ENCODE results near the gene DTX3. TPM values are rescaled to one million over a fixed set of nuclear protein-coding genes. Genes with fewer than 3 reads are reported as not detected.

DTX3 gene
- total and polyA plus RNA-seq, 4 donors: 1.1 to 3.2 (median 1.4) TPM

GRCh38 chr12:57626921-57627445 lies 22.4 kb downstream of the DTX3 start (continued):
- TF ChIP-seq, protein P1, sequence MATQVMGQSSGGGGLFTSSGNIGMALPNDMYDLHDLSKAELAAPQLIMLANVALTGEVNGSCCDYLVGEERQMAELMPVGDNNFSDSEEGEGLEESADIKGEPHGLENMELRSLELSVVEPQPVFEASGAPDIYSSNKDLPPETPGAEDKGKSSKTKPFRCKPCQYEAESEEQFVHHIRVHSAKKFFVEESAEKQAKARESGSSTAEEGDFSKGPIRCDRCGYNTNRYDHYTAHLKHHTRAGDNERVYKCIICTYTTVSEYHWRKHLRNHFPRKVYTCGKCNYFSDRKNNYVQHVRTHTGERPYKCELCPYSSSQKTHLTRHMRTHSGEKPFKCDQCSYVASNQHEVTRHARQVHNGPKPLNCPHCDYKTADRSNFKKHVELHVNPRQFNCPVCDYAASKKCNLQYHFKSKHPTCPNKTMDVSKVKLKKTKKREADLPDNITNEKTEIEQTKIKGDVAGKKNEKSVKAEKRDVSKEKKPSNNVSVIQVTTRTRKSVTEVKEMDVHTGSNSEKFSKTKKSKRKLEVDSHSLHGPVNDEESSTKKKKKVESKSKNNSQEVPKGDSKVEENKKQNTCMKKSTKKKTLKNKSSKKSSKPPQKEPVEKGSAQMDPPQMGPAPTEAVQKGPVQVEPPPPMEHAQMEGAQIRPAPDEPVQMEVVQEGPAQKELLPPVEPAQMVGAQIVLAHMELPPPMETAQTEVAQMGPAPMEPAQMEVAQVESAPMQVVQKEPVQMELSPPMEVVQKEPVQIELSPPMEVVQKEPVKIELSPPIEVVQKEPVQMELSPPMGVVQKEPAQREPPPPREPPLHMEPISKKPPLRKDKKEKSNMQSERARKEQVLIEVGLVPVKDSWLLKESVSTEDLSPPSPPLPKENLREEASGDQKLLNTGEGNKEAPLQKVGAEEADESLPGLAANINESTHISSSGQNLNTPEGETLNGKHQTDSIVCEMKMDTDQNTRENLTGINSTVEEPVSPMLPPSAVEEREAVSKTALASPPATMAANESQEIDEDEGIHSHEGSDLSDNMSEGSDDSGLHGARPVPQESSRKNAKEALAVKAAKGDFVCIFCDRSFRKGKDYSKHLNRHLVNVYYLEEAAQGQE (IDR thresholded peaks at IDR 0.05): no peak
- TF ChIP-seq, protein P2, sequence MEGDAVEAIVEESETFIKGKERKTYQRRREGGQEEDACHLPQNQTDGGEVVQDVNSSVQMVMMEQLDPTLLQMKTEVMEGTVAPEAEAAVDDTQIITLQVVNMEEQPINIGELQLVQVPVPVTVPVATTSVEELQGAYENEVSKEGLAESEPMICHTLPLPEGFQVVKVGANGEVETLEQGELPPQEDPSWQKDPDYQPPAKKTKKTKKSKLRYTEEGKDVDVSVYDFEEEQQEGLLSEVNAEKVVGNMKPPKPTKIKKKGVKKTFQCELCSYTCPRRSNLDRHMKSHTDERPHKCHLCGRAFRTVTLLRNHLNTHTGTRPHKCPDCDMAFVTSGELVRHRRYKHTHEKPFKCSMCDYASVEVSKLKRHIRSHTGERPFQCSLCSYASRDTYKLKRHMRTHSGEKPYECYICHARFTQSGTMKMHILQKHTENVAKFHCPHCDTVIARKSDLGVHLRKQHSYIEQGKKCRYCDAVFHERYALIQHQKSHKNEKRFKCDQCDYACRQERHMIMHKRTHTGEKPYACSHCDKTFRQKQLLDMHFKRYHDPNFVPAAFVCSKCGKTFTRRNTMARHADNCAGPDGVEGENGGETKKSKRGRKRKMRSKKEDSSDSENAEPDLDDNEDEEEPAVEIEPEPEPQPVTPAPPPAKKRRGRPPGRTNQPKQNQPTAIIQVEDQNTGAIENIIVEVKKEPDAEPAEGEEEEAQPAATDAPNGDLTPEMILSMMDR (IDR thresholded peaks at IDR 0.05; ENCODE audit: low read depth, low read length, missing input control): no peak
- no peak for TF ChIP-seq FOXA1 (IDR thresholded peaks at IDR 0.05)
- no peak for TF ChIP-seq RAD21 (IDR thresholded peaks at IDR 0.05)
- no peak for TF ChIP-seq YY1 (IDR thresholded peaks at IDR 0.05)
- TF ChIP-seq TAF1 (conservative IDR thresholded peaks at IDR 0.05): no peak
- TF ChIP-seq NR2F2 (IDR thresholded peaks at IDR 0.05): no peak

DNA sequence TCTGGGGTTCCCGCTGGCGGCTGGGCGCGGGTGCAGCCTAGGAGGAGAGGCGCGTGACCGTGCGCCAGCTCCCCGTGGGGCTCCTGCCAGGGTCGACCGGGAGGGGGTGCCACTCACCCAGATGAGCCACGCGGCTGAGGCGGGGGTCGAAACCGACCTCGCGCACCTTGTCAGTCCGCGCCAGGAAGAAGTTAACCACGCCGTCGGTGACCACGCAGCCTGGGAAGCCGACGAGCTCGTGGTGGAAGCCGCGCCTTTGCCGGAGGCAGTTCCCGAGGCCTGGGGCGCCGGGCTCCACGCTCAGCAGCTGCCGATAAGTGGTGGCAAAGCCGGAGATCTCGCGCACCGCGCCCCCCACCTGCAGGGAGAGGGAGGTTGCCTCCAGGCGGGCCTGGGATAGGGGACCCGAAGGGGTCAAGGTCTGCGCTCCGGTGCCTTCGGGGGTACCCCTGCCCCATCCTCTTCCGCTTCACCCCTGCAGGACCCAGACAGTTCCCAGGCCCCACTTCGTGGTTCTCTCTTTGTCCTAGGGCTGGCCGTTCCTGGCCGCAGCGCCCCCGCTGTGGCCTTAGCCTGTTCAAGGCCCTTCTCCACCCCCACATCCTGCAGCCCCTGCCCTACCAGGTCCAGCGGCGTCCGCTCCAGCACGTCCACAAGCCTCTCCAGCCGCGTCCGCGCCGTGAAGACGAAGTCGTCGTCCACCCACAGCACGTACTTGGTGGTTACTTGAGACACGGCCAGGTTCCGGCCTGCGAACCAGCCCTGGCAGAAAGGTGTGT lies 23.1 kb downstream of the DTX3 start:
- 8% methylated on average over 67 of the region's 67 CpGs for WGBS
- H3K9ac ChIP-seq (ENCODE audit: low read depth in 1 of 2, low read length in 2 of 2): no peak overlapping the region
- H3K4me1 ChIP-seq (ENCODE audit: control insufficient read depth in 4 of 4, insufficient read depth in 4 of 4, low read length in 3 of 4): peaks cover 6 to 17% (median 8%) of the 10 kb centered on the region in 4 donors
- peak; percentile 33 for DNase-seq (ENCODE audit: low spot score)
- no peaks in the 10 kb centered on the region for H3K9me3 ChIP-seq (ENCODE audit: control insufficient read depth in 4 of 4, low read length in 3 of 4)
- no peak overlapping the region for H3K4me3 ChIP-seq (ENCODE audit: low read depth in 1 of 3, low read length in 3 of 3)
- no peak overlapping the region for H3K27ac ChIP-seq (ENCODE audit: low read depth in 1 of 2, low read length in 2 of 2)
- no peaks in the 10 kb centered on the region for H3K36me3 ChIP-seq (ENCODE audit: control insufficient read depth in 4 of 4, insufficient read depth in 3 of 4, low read depth in 1 of 4, low read length in 3 of 4)
- TF ChIP-seq NR2F2 (IDR thresholded peaks at IDR 0.05): no peak
- no peak for TF ChIP-seq HNF4G (IDR thresholded peaks at IDR 0.05)
- TF ChIP-seq GABPA (IDR thresholded peaks at IDR 0.05 in 1 of 2, conservative IDR thresholded peaks at IDR 0.05 in 1 of 2): no peak
- TF ChIP-seq, protein P3, sequence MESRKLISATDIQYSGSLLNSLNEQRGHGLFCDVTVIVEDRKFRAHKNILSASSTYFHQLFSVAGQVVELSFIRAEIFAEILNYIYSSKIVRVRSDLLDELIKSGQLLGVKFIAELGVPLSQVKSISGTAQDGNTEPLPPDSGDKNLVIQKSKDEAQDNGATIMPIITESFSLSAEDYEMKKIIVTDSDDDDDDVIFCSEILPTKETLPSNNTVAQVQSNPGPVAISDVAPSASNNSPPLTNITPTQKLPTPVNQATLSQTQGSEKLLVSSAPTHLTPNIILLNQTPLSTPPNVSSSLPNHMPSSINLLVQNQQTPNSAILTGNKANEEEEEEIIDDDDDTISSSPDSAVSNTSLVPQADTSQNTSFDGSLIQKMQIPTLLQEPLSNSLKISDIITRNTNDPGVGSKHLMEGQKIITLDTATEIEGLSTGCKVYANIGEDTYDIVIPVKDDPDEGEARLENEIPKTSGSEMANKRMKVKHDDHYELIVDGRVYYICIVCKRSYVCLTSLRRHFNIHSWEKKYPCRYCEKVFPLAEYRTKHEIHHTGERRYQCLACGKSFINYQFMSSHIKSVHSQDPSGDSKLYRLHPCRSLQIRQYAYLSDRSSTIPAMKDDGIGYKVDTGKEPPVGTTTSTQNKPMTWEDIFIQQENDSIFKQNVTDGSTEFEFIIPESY (IDR thresholded peaks at IDR 0.05): no peak
- no peak for TF ChIP-seq ATF3 (IDR thresholded peaks at IDR 0.05)
- TF ChIP-seq, protein P1 (IDR thresholded peaks at IDR 0.05): no peak
- TF ChIP-seq, protein P2 (IDR thresholded peaks at IDR 0.05; ENCODE audit: low read depth, low read length, missing input control): no peak
- TF ChIP-seq HNF4A (conservative IDR thresholded peaks at IDR 0.05): no peak
- TF ChIP-seq JUND (IDR thresholded peaks at IDR 0.05): no peak
- TF ChIP-seq SP1 (IDR thresholded peaks at IDR 0.05): no peak
- no peak for TF ChIP-seq MAX (IDR thresholded peaks at IDR 0.05)
- TF ChIP-seq RAD21 (IDR thresholded peaks at IDR 0.05): no peak
- TF ChIP-seq YY1 (IDR thresholded peaks at IDR 0.05): no peak
- TF ChIP-seq FOXA1 (IDR thresholded peaks at IDR 0.05): no peak
- TF ChIP-seq FOXA2 (IDR thresholded peaks at IDR 0.05): no peak
- peaks cover 11 to 21% (median 16%) of the 10 kb centered on the region in 4 donors for H3K27me3 ChIP-seq (ENCODE audit: control insufficient read depth in 4 of 4, insufficient read depth in 4 of 4, low read length in 3 of 4)
